Activated CD8-positive, alpha-beta memory T cell treated with anti-CD3 and anti-CD28 coated beads for 4 hours (primary cell): ENCODE data around the gene PLEKHM3.
"Not testable (repeated sequence)": the region's sequence is repeated elsewhere in the genome, so short reads cannot be mapped to it uniquely, and the experiment has no call there.

Experiments
- DNase-seq, 2 donors: peaks; one replicate each; pipeline ENCODE4 v3.0.0-alpha.2; 2020; ENCODE audit warnings: low read depth in 2 of 2

PLEKHM3 gene

GRCh38 chr2:208037564-208038487 is 12.5 kb upstream of the PLEKHM3 start:
- DNase-seq: no peak

DNA sequence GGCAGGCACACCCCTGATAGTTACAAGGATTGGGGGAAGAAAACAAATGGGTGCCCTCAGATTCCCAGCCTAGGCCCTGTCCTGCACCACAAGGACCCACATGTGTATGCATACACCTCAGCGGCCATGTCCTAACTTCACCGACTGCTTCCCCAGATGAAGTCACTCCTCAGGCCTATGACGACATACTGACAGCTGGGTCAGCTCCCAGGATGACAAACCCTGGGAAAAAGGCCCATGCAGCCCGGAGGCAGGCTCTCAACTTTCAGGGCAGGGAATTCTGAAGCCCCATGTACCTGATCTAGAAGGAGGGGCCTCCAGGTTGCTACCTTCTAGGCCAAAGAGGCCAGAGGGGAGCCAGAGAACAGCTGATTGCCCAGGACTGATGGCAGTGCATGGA is 11.0 kb upstream of the PLEKHM3 start:
- DNase-seq: no peak

- DNase-seq: no peak
These were observed 9.3 kb upstream of the PLEKHM3 start for GRCh38 chr2:208034503-208035140.

DNA sequence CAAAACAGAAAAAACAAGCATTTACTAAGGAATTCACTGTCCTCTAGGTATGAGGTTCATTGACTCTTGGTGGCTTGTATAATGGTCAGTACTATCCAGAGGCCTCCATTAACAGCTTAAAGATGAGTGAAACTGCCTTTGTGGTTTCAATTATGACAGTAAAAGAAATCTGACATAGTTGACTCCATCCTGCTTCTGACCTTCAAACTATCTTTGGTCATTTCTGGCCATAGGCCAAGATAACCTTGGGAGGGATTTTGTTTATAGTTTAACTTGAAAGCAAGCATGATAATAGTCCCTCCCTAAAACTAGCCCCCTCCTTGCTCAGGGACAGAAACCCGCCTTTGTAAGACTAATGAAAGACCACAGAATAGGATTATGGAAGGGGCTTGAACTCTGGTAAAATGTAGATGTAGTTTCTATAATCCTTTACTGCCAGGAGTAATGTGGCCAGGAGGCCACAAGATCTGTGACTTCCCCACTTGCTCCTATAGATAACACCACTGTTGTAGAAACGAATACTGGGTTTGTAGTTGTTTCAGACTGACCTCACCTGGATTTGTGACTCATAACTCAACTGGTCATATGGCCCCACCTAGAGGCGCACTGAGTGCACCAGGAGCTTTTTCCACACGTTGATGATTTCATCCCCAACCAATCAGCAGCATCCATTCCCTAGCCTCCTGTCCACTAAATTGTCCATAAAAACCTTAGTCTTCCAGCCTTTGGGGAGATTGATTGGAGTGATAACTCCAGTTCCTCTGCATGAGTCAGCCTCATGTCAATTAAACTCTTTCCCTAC is 8.6 kb upstream of the PLEKHM3 start:
- DNase-seq: no peak

- no peak for DNase-seq
These were observed 6.3 kb upstream of the PLEKHM3 start for GRCh38 chr2:208031608-208032019.

GRCh38 chr2:208025814-208026184 is 472 bp upstream of the PLEKHM3 start:
- DNase-seq: no peak

- DNase-seq: no peak
These were observed 1.2 kb downstream of the PLEKHM3 start for GRCh38 chr2:208024091-208024490.

DNA sequence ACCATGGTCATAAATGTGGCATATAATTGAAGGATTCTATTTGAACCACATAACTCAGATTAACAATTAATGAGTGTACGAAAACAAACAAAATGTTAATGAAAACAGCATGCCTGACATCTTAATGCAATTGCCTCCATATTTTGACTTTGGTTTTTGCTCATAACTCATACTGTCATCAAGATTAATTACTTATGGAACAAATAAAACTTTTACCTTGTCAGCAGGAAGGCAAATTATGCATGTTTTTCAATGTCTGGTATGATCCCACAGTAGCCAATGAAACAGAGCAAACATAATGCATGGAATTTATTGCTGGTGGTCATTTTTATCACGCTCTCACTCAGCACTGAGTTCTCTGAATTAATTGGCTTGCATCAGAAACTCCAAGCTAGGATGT is 5.1 kb downstream of the PLEKHM3 start:
- DNase-seq: no peak

DNA sequence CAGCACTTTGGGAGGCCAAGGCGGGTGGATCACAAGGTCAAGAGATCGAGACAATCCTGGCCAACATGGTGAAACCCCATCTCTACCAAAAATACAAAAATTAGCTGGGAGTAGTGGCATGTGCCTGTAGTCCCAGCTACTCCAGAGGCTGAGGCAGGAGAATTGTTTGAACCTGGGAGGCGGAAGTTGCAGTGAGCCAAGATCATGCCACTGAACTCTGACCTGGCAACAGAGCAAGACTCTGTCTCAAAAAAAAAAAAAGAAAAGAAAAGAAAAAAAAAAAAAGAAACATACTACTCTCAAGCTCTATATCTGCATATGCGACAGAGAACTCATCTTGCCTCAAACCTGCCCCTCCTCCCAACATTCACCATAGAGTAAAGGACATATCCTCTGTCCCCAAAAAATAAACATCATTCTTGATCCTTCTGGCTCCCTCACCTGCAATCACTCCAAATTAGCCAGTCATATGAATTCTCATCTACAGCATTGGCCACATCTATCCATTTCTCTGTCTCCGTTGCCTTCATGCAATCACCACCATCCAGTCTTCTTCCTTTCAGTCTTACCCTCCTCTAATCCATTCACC is 7.1 kb downstream of the PLEKHM3 start:
- DNase-seq: not testable (repeated sequence)

DNA sequence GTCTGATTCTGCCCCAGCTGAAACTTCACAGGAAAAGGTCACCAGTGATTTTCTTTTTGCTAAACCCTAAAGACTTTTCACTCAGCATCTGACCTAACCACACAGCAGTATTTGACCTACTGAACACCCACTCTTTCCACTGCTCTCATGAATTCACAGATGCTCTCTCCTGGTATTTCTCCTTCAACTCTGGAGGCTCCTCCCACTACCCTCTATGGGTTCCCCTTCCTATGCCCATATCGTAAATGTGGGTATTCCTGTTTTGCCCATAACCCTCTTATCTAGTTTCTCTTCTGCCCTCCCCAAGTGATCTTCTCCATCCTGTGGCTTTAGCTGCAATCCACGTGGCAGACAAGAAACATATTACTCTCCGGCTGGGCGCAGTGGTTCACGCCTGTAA is 7.6 kb downstream of the PLEKHM3 start:
- DNase-seq: no peak

DNA sequence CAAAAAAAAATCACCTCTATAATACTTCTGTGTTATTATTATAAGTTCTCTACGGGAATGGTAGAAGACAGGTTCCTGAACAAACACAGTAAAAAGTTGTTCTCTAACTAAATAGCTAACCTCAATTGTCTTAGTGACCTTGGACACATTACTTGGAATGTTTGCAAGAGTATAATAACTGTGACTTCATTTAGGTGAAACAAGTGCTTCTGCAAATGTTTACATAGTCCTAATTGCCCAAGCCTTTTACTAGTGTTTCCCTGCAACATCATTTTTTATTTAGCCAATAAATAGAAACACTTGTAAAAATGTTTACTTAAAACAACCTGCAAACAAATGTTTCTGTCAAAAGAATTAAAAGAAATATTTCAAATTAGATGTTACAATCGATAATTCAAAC is 9.9 kb downstream of the PLEKHM3 start:
- no peak for DNase-seq

DNA sequence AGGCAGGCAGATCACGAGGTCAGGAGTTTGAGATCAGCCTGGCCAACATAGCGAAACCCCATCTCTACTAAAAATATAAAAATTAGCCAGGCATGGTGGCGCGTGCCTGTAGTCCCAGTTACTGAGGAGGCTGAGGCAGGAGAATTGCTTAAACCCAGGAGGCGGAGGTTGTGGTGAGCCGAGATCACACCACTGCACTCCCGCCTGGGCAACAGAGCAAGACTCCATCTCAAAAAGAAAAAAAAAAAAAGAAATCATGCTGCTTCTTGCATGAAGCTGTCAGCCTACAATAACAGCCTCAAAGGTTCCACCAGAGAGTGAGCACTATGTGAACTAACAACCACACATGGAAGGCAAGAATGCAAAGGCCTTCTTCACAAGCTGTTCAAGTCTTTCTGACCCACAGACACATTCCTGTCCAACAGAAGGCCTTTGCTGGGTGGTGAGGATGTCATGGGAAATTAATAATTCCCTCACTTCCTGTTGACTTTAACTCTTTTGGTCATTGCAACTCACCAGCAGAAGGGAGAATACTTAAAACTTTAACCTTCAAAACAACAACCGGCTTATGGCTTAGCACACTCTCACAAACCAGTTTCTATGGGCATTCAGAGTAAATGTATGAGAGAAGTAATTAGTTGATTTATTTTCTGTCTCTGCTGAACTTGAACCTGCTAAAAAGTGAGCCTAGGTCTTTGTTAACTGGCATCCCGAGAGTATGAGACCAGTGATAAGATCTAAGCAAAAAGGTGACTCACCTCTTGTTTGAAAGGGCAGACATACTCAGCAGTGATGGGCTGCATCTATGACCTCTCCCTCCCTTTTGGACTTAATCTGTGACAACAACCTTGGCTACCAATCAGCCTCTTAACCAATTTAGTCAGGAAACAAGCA is 11.8 kb downstream of the PLEKHM3 start:
- no peak for DNase-seq

DNA sequence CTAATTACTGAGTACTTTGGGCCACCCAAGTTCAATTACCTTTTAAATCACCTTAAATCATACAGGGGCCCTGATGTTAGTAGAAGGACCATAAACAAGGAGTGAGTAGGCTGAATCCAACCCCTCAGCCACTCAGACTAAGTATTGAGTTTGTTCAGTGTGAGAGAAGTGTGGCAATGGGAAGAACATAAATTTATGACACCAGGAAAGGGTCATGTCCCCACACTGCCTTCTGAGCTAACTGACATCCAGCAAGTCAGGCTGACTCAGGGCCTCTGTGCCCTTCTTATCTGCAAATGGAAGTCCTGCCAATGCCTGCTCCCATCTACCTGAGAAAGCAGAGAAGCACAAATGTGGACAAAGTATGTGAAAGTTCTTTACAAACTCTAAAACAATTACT is 12.9 kb downstream of the PLEKHM3 start:
- DNase-seq: no peak

- DNase-seq: no peak
These were observed 14.8 kb downstream of the PLEKHM3 start for GRCh38 chr2:208010506-208010905.

GRCh38 chr2:208006833-208007232 is 18.5 kb downstream of the PLEKHM3 start:
- DNase-seq: no peak

- no peak for DNase-seq
These were observed 19.0 kb downstream of the PLEKHM3 start for GRCh38 chr2:208006337-208006736.

GRCh38 chr2:208001924-208002323 is 23.4 kb downstream of the PLEKHM3 start:
- no peak for DNase-seq

DNA sequence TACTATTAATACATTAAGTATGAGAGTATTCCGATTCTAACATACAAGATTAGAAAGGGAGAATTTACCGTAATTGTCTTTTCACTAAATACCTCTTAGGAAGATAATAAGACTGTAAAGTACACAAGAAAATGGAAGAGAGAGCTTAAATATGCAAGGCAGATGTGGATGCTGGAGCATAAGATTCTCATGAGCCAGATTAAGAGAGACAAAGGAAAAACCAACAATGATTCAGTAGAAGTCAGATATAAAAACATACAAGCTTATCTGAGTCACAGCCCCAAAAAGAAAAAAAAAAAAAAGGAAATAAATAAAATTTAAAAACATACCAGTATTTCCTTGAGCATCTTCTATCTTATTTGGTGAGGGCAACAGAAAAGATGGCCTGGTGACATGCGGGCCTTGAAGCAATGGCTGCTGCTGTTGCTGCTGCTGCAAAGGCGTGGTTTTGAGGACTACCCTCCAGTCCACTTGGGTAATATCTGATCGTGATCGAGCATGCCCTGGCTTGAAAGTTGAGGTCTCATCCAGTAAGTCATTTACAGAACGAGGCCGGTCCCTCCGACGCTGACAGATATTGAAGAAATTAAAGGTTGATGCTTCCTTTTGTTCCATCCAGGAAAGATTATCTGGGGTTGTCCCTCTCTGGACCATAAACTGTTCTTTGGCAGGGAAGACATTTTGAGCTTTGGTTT is 24.5 kb downstream of the PLEKHM3 start:
- DNase-seq: no peak

- DNase-seq: no peak
These were observed 28.5 kb downstream of the PLEKHM3 start for GRCh38 chr2:207996848-207997247.

- DNase-seq: no peak
These were observed 29.4 kb downstream of the PLEKHM3 start for GRCh38 chr2:207995887-207996286.
